Neural crest cell (in vitro differentiated cells): ENCODE data around the gene ITPR1. TPM values are rescaled to one million over a fixed set of nuclear protein-coding genes. Genes with fewer than 3 reads are reported as not detected.

Experiments
- DNase-seq: peaks from one replicate; pipeline ENCODE4 v3.0.0; 2021; ENCODE audit warnings: low read depth, mixed read lengths, low spot score
- H3K27ac Mint-ChIP-seq: one replicate; pipeline ENCODE4 v1.8.0; 2021; ENCODE audit warnings: mild to moderate bottlenecking, mixed read lengths; ENCODE audit not compliant: unreplicated experiment
- H3K27me3 Mint-ChIP-seq: 2 replicates; pipeline ENCODE4 v1.8.0; 2021; ENCODE audit warnings: low read depth, mild to moderate bottlenecking, mixed read lengths
- H3K36me3 Mint-ChIP-seq: 2 replicates; pipeline ENCODE4 v1.8.0; 2021; ENCODE audit warnings: low read depth, mild to moderate bottlenecking, mixed read lengths
- H3K4me1 Mint-ChIP-seq: 2 replicates; pipeline ENCODE4 v1.8.0; 2021; ENCODE audit warnings: mixed read lengths
- H3K4me3 Mint-ChIP-seq: one replicate; pipeline ENCODE4 v1.8.0; 2021; ENCODE audit warnings: mild to moderate bottlenecking, mixed read lengths
- H3K9me3 Mint-ChIP-seq: 2 replicates; pipeline ENCODE4 v1.8.0; 2021; ENCODE audit warnings: mixed read lengths
- CTCF ChIP-seq: fragments of 200-600 bp; sonication (generic); conservative IDR thresholded peaks from 2 replicates; pipeline ENCODE4 v1.5.0; 2021; ENCODE audit warnings: antibody characterized with exemption, mild to moderate bottlenecking
- total RNA-seq: library from RNA; stranded (reverse); gene quantifications from 2 replicates; pipeline ENCODE4 v1.2.1, GENCODE V29; 2021

The ITPR1 gene
- total RNA-seq, 1 donor from 2014 or later = 4.8 TPM

GRCh38 chr3:4772171-4772804, 279.1 kb downstream of the ITPR1 start:
- Mint-ChIP-seq H3K4me1 (no peaks in the 10 kb centered on the region), H3K27me3 (no peaks in the 10 kb centered on the region), H3K27ac (no peak overlapping the region), H3K36me3 (no peaks in the 10 kb centered on the region), H3K9me3 (no peaks in the 10 kb centered on the region), H3K4me3 (no peak overlapping the region)
- DNase-seq = no peak
- no peak for TF ChIP-seq CTCF

- H3K9me3 Mint-ChIP-seq = no peaks in the 10 kb centered on the region
- H3K27me3 Mint-ChIP-seq = no peaks in the 10 kb centered on the region
- H3K36me3 Mint-ChIP-seq = no peaks in the 10 kb centered on the region
- no peak for TF ChIP-seq CTCF
- H3K27ac Mint-ChIP-seq = no peak overlapping the region
- H3K4me3 Mint-ChIP-seq = no peak overlapping the region
- no peak for DNase-seq
- no peaks in the 10 kb centered on the region for H3K4me1 Mint-ChIP-seq
Observed at GRCh38 chr3:4772858-4773257, 279.7 kb downstream of the ITPR1 start.

- no peak overlapping the region for H3K4me3 Mint-ChIP-seq
- H3K4me1 Mint-ChIP-seq = no peaks in the 10 kb centered on the region
- no peaks in the 10 kb centered on the region for H3K9me3 Mint-ChIP-seq
- no peak overlapping the region for H3K27ac Mint-ChIP-seq
- no peak for TF ChIP-seq CTCF
- DNase-seq = no peak
- H3K36me3 Mint-ChIP-seq = no peaks in the 10 kb centered on the region
- H3K27me3 Mint-ChIP-seq = no peaks in the 10 kb centered on the region
Observed at GRCh38 chr3:4773583-4773982, 280.4 kb downstream of the ITPR1 start.

GRCh38 chr3:4774531-4774930, 281.4 kb downstream of the ITPR1 start:
- no peak for DNase-seq
- Mint-ChIP-seq H3K4me1 (no peaks in the 10 kb centered on the region), H3K9me3 (no peaks in the 10 kb centered on the region), H3K27ac (no peak overlapping the region), H3K36me3 (no peaks in the 10 kb centered on the region), H3K4me3 (no peak overlapping the region), H3K27me3 (no peaks in the 10 kb centered on the region)
- no peak for TF ChIP-seq CTCF

- no peak for TF ChIP-seq CTCF
- H3K27me3 Mint-ChIP-seq = no peaks in the 10 kb centered on the region
- H3K9me3 Mint-ChIP-seq = no peaks in the 10 kb centered on the region
- H3K36me3 Mint-ChIP-seq = no peaks in the 10 kb centered on the region
- no peaks in the 10 kb centered on the region for H3K4me1 Mint-ChIP-seq
- no peak overlapping the region for H3K4me3 Mint-ChIP-seq
- DNase-seq = no peak
- H3K27ac Mint-ChIP-seq = no peak overlapping the region
Observed at GRCh38 chr3:4776399-4776979, 283.3 kb downstream of the ITPR1 start.
